ENCODE measurements around the gene TIMP3.

Gene TIMP3

GRCh38 chr22:32776397-32776796 is 25.1 kb upstream of the TIMP3 start:
- DNase-seq (ENCODE audit: extremely low read depth, low read depth), result no peak
- no peak for TF ChIP-seq CTCF (IDR thresholded peaks at IDR 0.05; ENCODE audit: low read depth, low read length)

- no peak for TF ChIP-seq CTCF (IDR thresholded peaks at IDR 0.05; ENCODE audit: low read depth, low read length)
- DNase-seq (ENCODE audit: extremely low read depth, low read depth), result no peak
Measured at GRCh38 chr22:32776802-32777201, 24.7 kb upstream of the TIMP3 start.

GRCh38 chr22:32777987-32778386 is 23.5 kb upstream of the TIMP3 start:
- no peak for TF ChIP-seq CTCF (IDR thresholded peaks at IDR 0.05; ENCODE audit: low read depth, low read length)
- DNase-seq (ENCODE audit: extremely low read depth, low read depth), result no peak

- no peak for TF ChIP-seq CTCF (IDR thresholded peaks at IDR 0.05; ENCODE audit: low read depth, low read length)
Measured at GRCh38 chr22:32780726-32781310, 20.7 kb upstream of the TIMP3 start.

GRCh38 chr22:32781695-32782094 is 19.8 kb upstream of the TIMP3 start:
- no peak for TF ChIP-seq CTCF (IDR thresholded peaks at IDR 0.05; ENCODE audit: low read depth, low read length)
- DNase-seq (ENCODE audit: extremely low read depth, low read depth), result no peak

More at GRCh38 chr22:32780726-32781310, 20.7 kb upstream of the TIMP3 start:
- DNase-seq (ENCODE audit: extremely low read depth, low read depth), result no peak

- TF ChIP-seq CTCF (IDR thresholded peaks at IDR 0.05; ENCODE audit: low read depth, low read length), result no peak
- no peak for DNase-seq (ENCODE audit: extremely low read depth, low read depth)
Measured at GRCh38 chr22:32785321-32786026, 16.0 kb upstream of the TIMP3 start.

- TF ChIP-seq CTCF (IDR thresholded peaks at IDR 0.05; ENCODE audit: low read depth, low read length), result no peak
- no peak for DNase-seq (ENCODE audit: extremely low read depth, low read depth)
Measured at GRCh38 chr22:32786027-32786418, 15.5 kb upstream of the TIMP3 start.
